ENCODE results near the gene KHSRP. TPM values are rescaled to one million over a fixed set of nuclear protein-coding genes. Genes with fewer than 3 reads are reported as not detected.

Gene KHSRP, protein sequence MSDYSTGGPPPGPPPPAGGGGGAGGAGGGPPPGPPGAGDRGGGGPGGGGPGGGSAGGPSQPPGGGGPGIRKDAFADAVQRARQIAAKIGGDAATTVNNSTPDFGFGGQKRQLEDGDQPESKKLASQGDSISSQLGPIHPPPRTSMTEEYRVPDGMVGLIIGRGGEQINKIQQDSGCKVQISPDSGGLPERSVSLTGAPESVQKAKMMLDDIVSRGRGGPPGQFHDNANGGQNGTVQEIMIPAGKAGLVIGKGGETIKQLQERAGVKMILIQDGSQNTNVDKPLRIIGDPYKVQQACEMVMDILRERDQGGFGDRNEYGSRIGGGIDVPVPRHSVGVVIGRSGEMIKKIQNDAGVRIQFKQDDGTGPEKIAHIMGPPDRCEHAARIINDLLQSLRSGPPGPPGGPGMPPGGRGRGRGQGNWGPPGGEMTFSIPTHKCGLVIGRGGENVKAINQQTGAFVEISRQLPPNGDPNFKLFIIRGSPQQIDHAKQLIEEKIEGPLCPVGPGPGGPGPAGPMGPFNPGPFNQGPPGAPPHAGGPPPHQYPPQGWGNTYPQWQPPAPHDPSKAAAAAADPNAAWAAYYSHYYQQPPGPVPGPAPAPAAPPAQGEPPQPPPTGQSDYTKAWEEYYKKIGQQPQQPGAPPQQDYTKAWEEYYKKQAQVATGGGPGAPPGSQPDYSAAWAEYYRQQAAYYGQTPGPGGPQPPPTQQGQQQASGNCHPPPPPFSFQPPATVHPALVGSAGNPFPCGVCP
- total RNA-seq (2014; rRNA removed; shearing (Covaris generic); ENCODE audit: low replicate concordance): 65.4 and 82.7 TPM in 2 replicates

- peaks cover 21% of the 10 kb centered on the region for H3K36me3 ChIP-seq
- peak; percentile 13 for DNase-seq
- H3K4me3 ChIP-seq: peak within 1 kb of the TSS; percentile 68
- H3K27me3 ChIP-seq: no peaks in the 10 kb centered on the region
- H3K9me3 ChIP-seq: 0 out of 2 replicates have a peak, but pooled peaks cover 3% of the 10 kb centered on the region
Observed at GRCh38 chr19:6424195-6424938, at the start of gene KHSRP. Gene KHSRP, minus strand, starts transcription at chr19:6424811. Its CDS starts 110 bp downstream, at chr19:6424701.

DNA sequence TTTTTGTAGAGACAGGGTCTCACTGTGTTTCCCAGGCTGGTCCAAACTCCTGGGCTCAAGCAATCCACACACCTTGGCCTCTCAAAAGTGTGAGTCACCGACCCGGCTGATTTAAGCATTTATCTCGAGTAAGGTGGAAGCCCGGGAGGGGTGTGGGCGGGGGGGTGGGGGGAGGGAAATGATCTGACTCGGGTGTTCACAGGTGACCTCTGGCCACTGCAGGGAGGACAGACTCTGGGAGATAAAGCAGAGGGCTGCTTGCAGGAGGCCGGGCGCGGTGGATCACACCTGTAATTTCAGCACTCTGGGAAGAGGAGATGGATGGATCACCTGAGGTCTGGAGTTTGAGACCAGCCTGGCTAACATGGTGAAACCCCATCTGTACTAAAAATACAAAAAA lies 49.0 kb upstream of the KHSRP start:
- Histone ChIP-seq H3K27me3 (no peaks in the 10 kb centered on the region), H3K36me3 (no peaks in the 10 kb centered on the region), H3K9me3 (no peaks in the 10 kb centered on the region), H3K4me3 (no peak overlapping the region)
- no peak for DNase-seq

- Histone ChIP-seq H3K9me3 (no peaks in the 10 kb centered on the region), H3K27me3 (no peaks in the 10 kb centered on the region), H3K4me3 (no peak overlapping the region), H3K36me3 (no peaks in the 10 kb centered on the region)
- no peak for DNase-seq
Observed at GRCh38 chr19:6472713-6473112, 48.1 kb upstream of the KHSRP start.

- Histone ChIP-seq H3K9me3 (no peaks in the 10 kb centered on the region), H3K36me3 (no peaks in the 10 kb centered on the region), H3K4me3 (no peak overlapping the region), H3K27me3 (no peaks in the 10 kb centered on the region)
- no peak for DNase-seq
Observed at GRCh38 chr19:6471076-6471475, 46.5 kb upstream of the KHSRP start.

DNA sequence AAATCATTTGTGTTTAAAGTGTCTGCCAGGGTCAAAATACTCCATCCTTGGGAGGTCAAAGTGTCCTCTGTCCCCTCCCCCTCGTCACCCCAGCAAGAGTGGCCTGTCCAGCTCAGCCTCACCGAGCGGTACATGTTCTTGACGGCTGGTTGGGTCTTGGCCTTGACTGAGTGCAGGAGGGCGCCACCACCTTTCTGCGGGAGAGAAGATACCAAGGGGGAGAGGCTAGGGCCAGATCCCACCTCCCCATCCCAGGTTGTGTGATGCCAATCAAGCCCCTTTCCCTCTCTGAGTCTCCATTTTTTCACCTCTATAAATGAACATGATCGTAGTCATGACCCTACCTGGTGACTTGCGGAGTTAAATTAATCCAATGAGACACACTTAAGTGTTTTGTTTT lies 45.6 kb upstream of the KHSRP start:
- H3K27me3 ChIP-seq: no peaks in the 10 kb centered on the region
- DNase-seq: no peak
- H3K4me3 ChIP-seq: no peak overlapping the region
- no peaks in the 10 kb centered on the region for H3K36me3 ChIP-seq
- H3K9me3 ChIP-seq: no peaks in the 10 kb centered on the region

DNA sequence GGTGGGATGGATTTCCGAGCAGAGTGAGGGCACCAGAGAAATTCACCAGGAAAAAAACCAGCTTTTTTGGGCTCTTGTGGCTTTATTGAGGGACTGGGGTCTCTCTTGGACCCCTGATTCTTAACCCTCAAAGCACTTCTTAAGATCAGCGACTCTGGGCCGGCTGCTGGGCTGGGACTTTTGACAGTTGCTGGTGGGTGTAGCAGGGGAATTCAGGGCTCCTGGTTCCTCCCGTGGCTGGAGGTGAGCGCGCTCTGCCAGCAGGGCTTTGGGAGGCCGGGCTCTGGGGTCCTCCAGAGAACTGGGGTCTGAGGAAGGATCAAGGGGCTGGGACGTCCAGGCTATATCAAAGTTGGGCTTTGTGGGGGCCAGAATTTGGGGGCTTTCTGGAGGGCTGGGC lies 42.8 kb upstream of the KHSRP start:
- H3K9me3 ChIP-seq: no peaks in the 10 kb centered on the region
- DNase-seq: no peak

DNA sequence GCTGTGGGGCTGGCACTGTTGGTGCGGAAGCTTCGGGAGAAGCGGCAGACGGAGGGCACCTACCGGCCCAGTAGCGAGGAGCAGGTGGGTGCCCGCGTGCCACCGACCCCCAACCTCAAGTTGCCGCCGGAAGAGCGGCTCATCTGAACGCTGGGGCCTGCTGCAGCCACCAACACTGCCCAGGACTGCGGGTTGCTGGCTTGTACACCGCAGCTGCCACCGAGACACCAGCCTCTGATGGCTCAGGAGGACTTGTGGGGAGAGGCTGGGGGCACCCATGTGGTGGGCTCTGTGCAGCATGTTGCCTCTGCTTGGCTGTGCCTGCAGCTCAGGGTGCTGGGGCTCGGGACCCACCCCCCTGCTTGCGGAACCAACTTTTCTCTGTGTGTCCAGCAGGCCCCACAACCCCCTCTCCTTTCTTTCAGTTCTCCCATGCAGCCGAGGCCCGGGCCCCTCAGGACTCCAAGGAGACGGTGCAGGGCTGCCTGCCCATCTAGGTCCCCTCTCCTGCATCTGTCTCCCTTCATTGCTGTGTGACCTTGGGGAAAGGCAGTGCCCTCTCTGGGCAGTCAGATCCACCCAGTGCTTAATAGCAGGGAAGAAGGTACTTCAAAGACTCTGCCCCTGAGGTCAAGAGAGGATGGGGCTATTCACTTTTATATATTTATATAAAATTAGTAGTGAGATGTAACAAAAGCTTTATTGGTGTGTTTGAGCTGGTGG lies 42.1 kb upstream of the KHSRP start:
- DNase-seq: no peak
- no peaks in the 10 kb centered on the region for H3K9me3 ChIP-seq
- H3K36me3 ChIP-seq: no peaks in the 10 kb centered on the region
- no peak overlapping the region for H3K4me3 ChIP-seq
- H3K27me3 ChIP-seq: no peaks in the 10 kb centered on the region

More for the DNA sequence above, 42.8 kb upstream of the KHSRP start:
- Histone ChIP-seq H3K4me3 (no peak overlapping the region), H3K27me3 (no peaks in the 10 kb centered on the region), H3K36me3 (no peaks in the 10 kb centered on the region)

DNA sequence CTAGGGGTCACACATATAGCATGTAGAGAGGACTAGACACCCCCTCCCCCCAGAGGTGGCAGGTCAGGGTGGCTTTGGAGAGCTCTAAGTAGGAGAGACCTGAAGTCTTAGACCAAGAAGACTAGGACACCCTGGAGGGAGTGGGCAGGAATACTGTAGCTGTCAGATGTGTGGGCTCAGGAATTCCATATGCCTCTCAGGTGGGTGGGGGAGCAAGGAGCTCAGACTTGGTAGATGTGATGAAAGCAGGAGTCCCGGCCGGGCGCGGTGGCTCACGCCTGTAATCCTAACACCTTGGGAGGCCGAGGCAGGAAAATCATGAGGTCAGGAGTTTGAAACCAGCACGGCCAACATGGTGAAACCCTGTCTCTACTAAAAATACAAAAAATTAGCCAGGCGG lies 41.1 kb upstream of the KHSRP start:
- Histone ChIP-seq H3K27me3 (no peaks in the 10 kb centered on the region), H3K4me3 (no peak overlapping the region), H3K36me3 (no peaks in the 10 kb centered on the region), H3K9me3 (no peaks in the 10 kb centered on the region)
- no peak for DNase-seq

- no peaks in the 10 kb centered on the region for H3K27me3 ChIP-seq
- no peak for DNase-seq
- H3K4me3 ChIP-seq: no peak overlapping the region
- no peaks in the 10 kb centered on the region for H3K9me3 ChIP-seq
- H3K36me3 ChIP-seq: no peaks in the 10 kb centered on the region
Observed at GRCh38 chr19:6465006-6465405, 40.4 kb upstream of the KHSRP start.

- H3K9me3 ChIP-seq: no peaks in the 10 kb centered on the region
- no peaks in the 10 kb centered on the region for H3K27me3 ChIP-seq
- DNase-seq: no peak
Observed at GRCh38 chr19:6464070-6464873, 39.7 kb upstream of the KHSRP start, which contains the start of gene CRB3. Gene CRB3, plus strand, starts transcription at chr19:6464271. Its CDS starts 431 bp downstream, at chr19:6464702.

GRCh38 chr19:6460099-6460884 lies 35.7 kb upstream of the KHSRP start:
- no peaks in the 10 kb centered on the region for H3K9me3 ChIP-seq
- no peaks in the 10 kb centered on the region for H3K27me3 ChIP-seq

More at GRCh38 chr19:6464070-6464873, 39.7 kb upstream of the KHSRP start, which contains the start of gene CRB3:
- H3K36me3 ChIP-seq: no peaks in the 10 kb centered on the region
- H3K4me3 ChIP-seq: no peak within 1 kb of the TSS

DNA sequence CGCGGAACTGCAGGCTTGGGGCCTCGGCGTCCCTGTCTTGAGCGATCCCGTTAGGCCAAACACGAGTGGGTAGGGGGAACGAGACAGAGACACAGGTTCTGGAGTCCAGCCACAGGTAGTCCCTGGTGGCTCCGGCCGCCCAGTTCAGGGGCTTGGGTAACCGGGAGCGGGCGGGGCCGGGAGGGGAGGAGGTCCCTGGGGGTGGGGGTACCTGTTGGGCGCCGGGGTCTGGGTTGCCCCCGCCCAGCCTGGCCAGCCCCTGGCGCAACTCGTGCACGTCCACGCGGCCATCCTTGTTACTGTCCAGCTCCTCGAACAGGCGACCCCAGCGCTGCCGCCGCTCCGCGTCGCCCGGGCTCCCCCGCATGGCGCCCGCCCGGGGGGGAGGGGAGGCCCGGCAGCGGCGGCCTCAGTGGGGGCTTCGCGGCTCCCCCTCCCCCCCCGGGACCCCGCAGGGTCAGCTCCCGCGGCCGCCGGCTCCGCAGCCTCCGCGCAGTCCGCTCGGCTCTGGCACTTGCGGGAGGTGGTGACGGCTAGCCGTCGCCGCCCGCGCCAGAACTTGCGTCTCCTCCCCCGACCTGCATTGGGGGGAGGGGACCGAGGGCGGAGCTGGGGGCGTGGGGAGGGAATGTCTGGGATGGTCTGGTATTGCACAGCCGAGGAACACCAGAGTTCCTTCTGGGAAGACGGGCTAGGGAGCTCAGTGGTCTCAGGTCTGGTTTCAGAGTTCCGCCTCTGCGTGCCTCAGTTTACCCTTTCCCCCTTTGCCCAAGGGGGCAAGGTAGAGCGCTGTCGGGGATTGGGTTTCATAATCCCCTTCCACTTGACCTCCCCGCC lies 34.9 kb upstream of the KHSRP start, which contains the start of gene SLC25A23:
Gene SLC25A23, minus strand, starts transcription at position 531 of the 837 bp plus-strand sequence. Its CDS starts 164 bp downstream, at position 367.
- peak within 1 kb of the TSS; percentile 63 for H3K4me3 ChIP-seq
- H3K9me3 ChIP-seq: no peaks in the 10 kb centered on the region
- H3K27me3 ChIP-seq: no peaks in the 10 kb centered on the region
- peak; percentile 53 for DNase-seq
- no peaks in the 10 kb centered on the region for H3K36me3 ChIP-seq

More at GRCh38 chr19:6460099-6460884, 35.7 kb upstream of the KHSRP start:
- no peaks in the 10 kb centered on the region for H3K36me3 ChIP-seq
- peak overlapping the region; percentile 63 for H3K4me3 ChIP-seq
- DNase-seq: peak; percentile 97

- Histone ChIP-seq H3K36me3 (no peaks in the 10 kb centered on the region), H3K9me3 (no peaks in the 10 kb centered on the region), H3K27me3 (no peaks in the 10 kb centered on the region), H3K4me3 (peak overlapping the region; percentile 63)
- DNase-seq: no peak
Observed at GRCh38 chr19:6458695-6459261, 34.2 kb upstream of the KHSRP start.

Data from MG63 (cell line).